DOHH2 (cell line): ENCODE results near the gene CENPM.

ENCODE experiments used
- H3F3A ChIP-seq: fragments of 200-600 bp; sonication (generic), shearing (Covaris generic); 2 replicates; pipeline ENCODE4 v1.6.0; 2016; ENCODE audit warnings: antibody characterized with exemption, mild to moderate bottlenecking; ENCODE audit not compliant: control insufficient read depth, insufficient read depth
- H3K27ac ChIP-seq: fragments of 200-600 bp; sonication (generic); 2 replicates; pipeline ENCODE4 v1.5.1; 2014; ENCODE audit warnings: low read depth, mild to moderate bottlenecking, low read length, moderate library complexity
- H3K27me3 ChIP-seq: fragments of 200-600 bp; sonication (generic); 2 replicates; pipeline ENCODE4 v1.6.1; 2014; ENCODE audit warnings: mild to moderate bottlenecking, low read length, mixed read lengths; ENCODE audit not compliant: control insufficient read depth
- H3K36me3 ChIP-seq: fragments of 200-600 bp; sonication (generic); 2 replicates; pipeline ENCODE4 v1.6.1; 2014; ENCODE audit warnings: mild to moderate bottlenecking, low read length, moderate library complexity, mixed read lengths; ENCODE audit not compliant: control insufficient read depth
- H3K4me1 ChIP-seq: fragments of 200-600 bp; sonication (generic); 2 replicates; pipeline ENCODE4 v1.6.1; 2014; ENCODE audit warnings: mild to moderate bottlenecking, low read length, mixed read lengths; ENCODE audit not compliant: control insufficient read depth
- H3K4me2 ChIP-seq: fragments of 200-600 bp; sonication (generic); 2 replicates; pipeline ENCODE4 v1.6.0; 2014; ENCODE audit warnings: mild to moderate bottlenecking, low read length, moderate library complexity
- H3K4me3 ChIP-seq: fragments of 200-600 bp; sonication (generic); 2 replicates; pipeline ENCODE4 v1.5.1; 2014; ENCODE audit warnings: mild to moderate bottlenecking, low read length, mixed read lengths
- H3K79me2 ChIP-seq: fragments of 200-600 bp; sonication (generic); 2 replicates; pipeline ENCODE4 v1.6.1; 2014; ENCODE audit warnings: mild to moderate bottlenecking, low read length, mixed read lengths; ENCODE audit not compliant: control insufficient read depth
- H3K9me2 ChIP-seq: fragments of 200-600 bp; sonication (generic); replicated peaks from 2 replicates; pipeline ENCODE4 v1.6.1; 2014; ENCODE audit warnings: mild to moderate bottlenecking, low read length, mixed read lengths; ENCODE audit not compliant: control insufficient read depth
- H3K9me3 ChIP-seq: fragments of 200-600 bp; sonication (generic); 2 replicates; pipeline ENCODE4 v1.6.1; 2014; ENCODE audit warnings: antibody characterized with exemption, low read length, mixed read lengths; ENCODE audit not compliant: control insufficient read depth, insufficient read depth
- H4K20me1 ChIP-seq: fragments of 200-600 bp; sonication (generic); 2 replicates; pipeline ENCODE4 v1.6.0; 2014; ENCODE audit warnings: low read depth, mild to moderate bottlenecking, antibody characterized with exemption, low read length, moderate library complexity; ENCODE audit not compliant: control insufficient read depth, insufficient read depth
- EZH2phosphoT487 ChIP-seq: fragments of 200-600 bp; sonication (generic); IDR thresholded peaks from 2 replicates; pipeline ENCODE4 v1.6.1; 2017; ENCODE audit warnings: borderline replicate concordance, mild to moderate bottlenecking, antibody characterized with exemption, low read length, moderate library complexity, mixed read lengths
- TF ChIP-seq, protein P1 (sequence below): fragments of 200-600 bp; sonication (generic); IDR thresholded peaks from one replicate; pipeline ENCODE4 v1.5.1; 2014; ENCODE audit warnings: antibody characterized with exemption, mild to moderate bottlenecking, low read depth, low read length; ENCODE audit not compliant: poor library complexity, severe bottlenecking

Gene CENPM

GRCh38 chr22:41934284-41935014 lies 12.5 kb downstream of the CENPM start:
- H3K9me2 ChIP-seq = no peaks in the 10 kb centered on the region
- TF ChIP-seq, protein P1, sequence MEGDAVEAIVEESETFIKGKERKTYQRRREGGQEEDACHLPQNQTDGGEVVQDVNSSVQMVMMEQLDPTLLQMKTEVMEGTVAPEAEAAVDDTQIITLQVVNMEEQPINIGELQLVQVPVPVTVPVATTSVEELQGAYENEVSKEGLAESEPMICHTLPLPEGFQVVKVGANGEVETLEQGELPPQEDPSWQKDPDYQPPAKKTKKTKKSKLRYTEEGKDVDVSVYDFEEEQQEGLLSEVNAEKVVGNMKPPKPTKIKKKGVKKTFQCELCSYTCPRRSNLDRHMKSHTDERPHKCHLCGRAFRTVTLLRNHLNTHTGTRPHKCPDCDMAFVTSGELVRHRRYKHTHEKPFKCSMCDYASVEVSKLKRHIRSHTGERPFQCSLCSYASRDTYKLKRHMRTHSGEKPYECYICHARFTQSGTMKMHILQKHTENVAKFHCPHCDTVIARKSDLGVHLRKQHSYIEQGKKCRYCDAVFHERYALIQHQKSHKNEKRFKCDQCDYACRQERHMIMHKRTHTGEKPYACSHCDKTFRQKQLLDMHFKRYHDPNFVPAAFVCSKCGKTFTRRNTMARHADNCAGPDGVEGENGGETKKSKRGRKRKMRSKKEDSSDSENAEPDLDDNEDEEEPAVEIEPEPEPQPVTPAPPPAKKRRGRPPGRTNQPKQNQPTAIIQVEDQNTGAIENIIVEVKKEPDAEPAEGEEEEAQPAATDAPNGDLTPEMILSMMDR = no peak
- TF ChIP-seq EZH2phosphoT487 = no peak
- peak overlapping the region; percentile 87 for H3K4me2 ChIP-seq
- H3K4me3 ChIP-seq = peak overlapping the region; percentile 52
- no peaks in the 10 kb centered on the region for H3K9me3 ChIP-seq
- peak overlapping the region; percentile 95 for H3K27ac ChIP-seq
- peaks cover 39% of the 10 kb centered on the region for H3K79me2 ChIP-seq
- peaks cover 70% of the 10 kb centered on the region for H3K36me3 ChIP-seq
- no peaks in the 10 kb centered on the region for H4K20me1 ChIP-seq
- H3F3A ChIP-seq = peaks cover 58% of the 10 kb centered on the region
- H3K27me3 ChIP-seq = no peaks in the 10 kb centered on the region
- H3K4me1 ChIP-seq = peaks cover 100% of the 10 kb centered on the region

DNA sequence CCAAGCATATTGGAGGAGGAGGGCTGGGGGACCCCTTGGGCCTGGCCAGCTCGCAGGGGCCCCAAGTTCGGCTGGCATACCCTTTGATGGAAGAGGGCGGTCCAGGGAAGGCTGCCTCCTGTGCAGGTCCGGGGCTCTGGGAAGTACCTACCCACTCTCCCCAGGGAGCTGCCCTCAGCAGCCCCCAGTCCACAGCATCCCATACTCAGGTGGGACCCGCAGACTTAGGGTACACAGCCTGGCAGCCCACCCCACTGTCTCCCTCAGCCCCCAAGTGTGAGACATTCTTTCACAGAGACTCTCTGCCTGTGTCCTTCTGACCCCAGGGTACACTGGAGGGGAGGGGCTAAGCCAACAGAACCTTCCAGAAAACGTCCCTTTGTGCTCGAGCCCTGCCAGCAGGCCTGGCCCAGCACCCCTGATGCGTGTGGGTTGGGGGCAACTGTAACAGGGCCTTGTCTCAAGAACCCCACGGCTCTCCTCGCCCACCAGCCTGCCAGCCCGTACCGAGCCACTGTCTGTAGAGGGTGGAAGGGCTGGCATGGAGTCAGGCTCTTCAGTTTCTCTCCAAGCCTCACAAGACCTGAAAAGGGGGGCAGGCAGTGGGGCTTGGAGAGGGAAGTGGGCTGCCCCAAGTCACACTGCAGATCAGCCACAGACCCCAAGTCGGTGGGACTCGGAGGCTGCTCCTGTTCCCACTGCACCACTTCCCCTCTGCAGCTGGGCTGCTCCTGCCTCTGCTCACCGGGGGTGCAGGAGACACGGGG lies 13.4 kb downstream of the CENPM start:
- H3K36me3 ChIP-seq = peaks cover 66% of the 10 kb centered on the region
- peak overlapping the region; percentile 52 for H3K4me3 ChIP-seq
- no peaks in the 10 kb centered on the region for H3K9me3 ChIP-seq
- H3K27me3 ChIP-seq = no peaks in the 10 kb centered on the region
- H3K4me2 ChIP-seq = peak overlapping the region; percentile 87
- peaks cover 53% of the 10 kb centered on the region for H3F3A ChIP-seq
- no peaks in the 10 kb centered on the region for H3K9me2 ChIP-seq
- H4K20me1 ChIP-seq = no peaks in the 10 kb centered on the region
- peaks cover 100% of the 10 kb centered on the region for H3K4me1 ChIP-seq
- peaks cover 30% of the 10 kb centered on the region for H3K79me2 ChIP-seq
- TF ChIP-seq EZH2phosphoT487 = no peak
- TF ChIP-seq, protein P1 = no peak
- peak overlapping the region; percentile 95 for H3K27ac ChIP-seq

GRCh38 chr22:41932353-41932752 lies 14.6 kb downstream of the CENPM start:
- peak overlapping the region; percentile 52 for H3K4me3 ChIP-seq
- TF ChIP-seq EZH2phosphoT487 = no peak
- TF ChIP-seq, protein P1 = peak; percentile 13
- peaks cover 29% of the 10 kb centered on the region for H3K79me2 ChIP-seq
- peaks cover 58% of the 10 kb centered on the region for H3K36me3 ChIP-seq
- H3K27me3 ChIP-seq = no peaks in the 10 kb centered on the region
- peak overlapping the region; percentile 87 for H3K4me2 ChIP-seq
- H4K20me1 ChIP-seq = no peaks in the 10 kb centered on the region
- H3K9me3 ChIP-seq = no peaks in the 10 kb centered on the region
- H3K9me2 ChIP-seq = no peaks in the 10 kb centered on the region
- peaks cover 52% of the 10 kb centered on the region for H3F3A ChIP-seq
- H3K4me1 ChIP-seq = peaks cover 100% of the 10 kb centered on the region
- peak overlapping the region; percentile 95 for H3K27ac ChIP-seq
